Pancreas (tissue), 10 donors: Measurements from ENCODE around the gene IQCE. TPM values are rescaled to one million over a fixed set of nuclear protein-coding genes. Genes with fewer than 3 reads are reported as not detected.

Experiments used
- ATAC-seq, 4 donors: fragments of 200-7000 bp; cut with Tn5 transposase; one replicate each; pipeline versions ENCODE4 v1.8.0 to v1.9.1; 2020; ENCODE audit warnings: mild to moderate bottlenecking in 4 of 4, moderate library complexity in 4 of 4
- DNase-seq, 6 donors: peaks; one replicate each; pipeline ENCODE4 v3.0.0-alpha.2; 2020
- FAIRE-seq: peaks from 2 replicates; lab custom pipeline; 2012; peaks lifted over from hg19 to GRCh38; lab: Jason Lieb, UNC
- H3K27ac ChIP-seq, 4 donors: fragments of 200-600 bp; sonication (generic); 1 replicate in 3 of 4; 2 replicates in 1 of 4; pipeline versions ENCODE4 v1.5.0 to v1.8.0; 2020
- H3K27me3 ChIP-seq, 4 donors: fragments of 200-600 bp; one replicate each; pipeline ENCODE4 v1.8.0; 2021
- H3K36me3 ChIP-seq, 3 donors: fragments of 200-600 bp; sonication (generic) in 1 of 3; one replicate each; pipeline versions ENCODE4 v1.5.0 to v1.8.0; 2020 to 2021
- H3K4me1 ChIP-seq, 3 donors: fragments of 200-600 bp; one replicate each; pipeline ENCODE4 v1.8.0; 2021
- H3K4me3 ChIP-seq, 4 donors: fragments of 200-600 bp; sonication (generic) in 2 of 4; one replicate each; pipeline versions ENCODE4 v1.5.0 to v1.8.0; 2020 to 2021
- H3K9me3 ChIP-seq, 4 donors: fragments of 200-600 bp; one replicate each; pipeline ENCODE4 v1.8.0; 2021
- CTCF ChIP-seq, 4 donors: fragments of 200-600 bp; sonication (generic) in 3 of 4; IDR thresholded peaks; one replicate each; pipeline versions ENCODE4 v1.5.0 to v1.8.0; 2021; ENCODE audit warnings: antibody characterized with exemption in 4 of 4
- WGBS, 2 donors: extraction: QIAGEN DNeasy Blood & Tissue Kit; methylation state at CpG; one replicate each; pipeline ENCODE4 v1.1.7; 2013; 5-methylcytosine and 5-hydroxymethylcytosine counted together
- intact Hi-C, 3 donors: fragments of 100-400 bp; cut with DNase I; formaldehyde crosslinking; loops; one replicate each; pipeline versions ENCODE4 v1.11.1 to v1.14.2; 2022
- polyA plus RNA-seq, 2 donors: library from polyadenylated mRNA; stranded (reverse); fragments of 200-250 nt; gene quantifications; one replicate each; pipeline ENCODE4 v1.2.3, GENCODE V29; 2013
- total RNA-seq, 6 donors: library from RNA; stranded (reverse); fragmentation: NEBNext Ultra II Directional in 4 of 6; extraction: Animal tissue kit (Norgen Biotek cat#: 25700) in 4 of 6; gene quantifications; one replicate each; pipeline versions ENCODE4 v1.2.1 to v1.2.4, GENCODE V29; 2021 to 2023
- donor health status: healthy with polysubstance abuse.
- donor health status: DM: no; HTN: no; CAD: no; lungs with moderate emphysema.
- donor health status: DM: no; HTN: no; CAD: no.
- donor health status: control.
- donor health status: control.
- donor health status: Bipolar disorder and iron deficiency.
- donor health status: DM: yes; HTN: yes; CAD: no.
- donor health status: DM: no; HTN: no; CAD: no.
- donor health status: DM: no; HTN: no; CAD: no.
- donor health status: DM: yes; HTN: yes; CAD: no.

IQCE gene
- total and polyA plus RNA-seq, 8 donors: 8.8 to 14.1 (median 10.9) TPM

- Histone ChIP-seq H3K36me3 (no peaks in the 10 kb centered on the region), H3K4me3 (no peak overlapping the region), H3K27ac (no peak overlapping the region), H3K27me3 (no peaks in the 10 kb centered on the region), H3K4me1 (peaks cover 0 to 3% (median 0%) of the 10 kb centered on the region in 3 donors), H3K9me3 (no peaks in the 10 kb centered on the region)
- 90 to 97% methylated on average over 10 to 14 of the region's 14 CpGs for WGBS, 2 donors
- no peak for ATAC-seq
- FAIRE-seq: no peak
- TF ChIP-seq CTCF (IDR thresholded peaks at IDR 0.05): no peak
- intact Hi-C loops: no loop called here
- DNase-seq: no peak
These were observed 52.1 kb downstream of the IQCE start for GRCh38 chr7:2610898-2611297.

DNA sequence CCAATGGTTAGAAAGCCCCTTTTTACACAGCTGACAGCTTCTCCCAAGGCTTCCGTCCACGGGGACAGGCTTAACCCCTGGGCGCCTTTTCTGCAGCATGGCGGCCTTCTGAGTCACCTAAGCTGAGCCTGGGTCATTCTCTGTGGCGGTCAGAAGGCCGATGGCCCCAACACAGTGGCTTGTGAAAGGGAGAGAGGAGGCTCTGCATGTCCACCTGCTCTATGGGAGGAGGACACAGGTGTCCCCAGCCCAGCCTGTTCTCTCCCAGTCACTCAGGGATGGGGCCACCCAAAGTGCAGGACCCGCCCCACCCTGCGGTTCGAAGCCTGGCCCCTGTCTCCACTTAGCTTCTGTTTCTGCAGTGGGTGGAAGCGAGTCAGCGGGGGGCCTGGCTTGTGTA lies 52.6 kb downstream of the IQCE start:
- Histone ChIP-seq H3K9me3 (no peaks in the 10 kb centered on the region), H3K4me1 (peaks cover 0 to 3% (median 0%) of the 10 kb centered on the region in 3 donors), H3K4me3 (no peak overlapping the region), H3K27me3 (no peaks in the 10 kb centered on the region), H3K36me3 (no peaks in the 10 kb centered on the region), H3K27ac (no peak overlapping the region)
- no peak for TF ChIP-seq CTCF (IDR thresholded peaks at IDR 0.05)
- ATAC-seq (no peak), FAIRE-seq (no peak), DNase-seq (no peak)
- 90 to 95% methylated on average over 11 of the region's 11 CpGs for WGBS, 2 donors
- intact Hi-C loops: no loop called here

- ATAC-seq (no peak), DNase-seq (no peak), FAIRE-seq (no peak)
- no peaks in the 10 kb centered on the region for H3K36me3 ChIP-seq
- H3K4me3 ChIP-seq: no peak overlapping the region
- intact Hi-C loops: no loop called here
- TF ChIP-seq CTCF (IDR thresholded peaks at IDR 0.05): no peak
- no peak overlapping the region for H3K27ac ChIP-seq
- 94 to 99% methylated on average over 10 of the region's 10 CpGs for WGBS, 2 donors
- H3K4me1 ChIP-seq: peaks cover 0 to 3% (median 0%) of the 10 kb centered on the region in 3 donors
- H3K9me3 ChIP-seq: no peaks in the 10 kb centered on the region
- no peaks in the 10 kb centered on the region for H3K27me3 ChIP-seq
These were observed 53.1 kb downstream of the IQCE start for GRCh38 chr7:2611922-2612321.

- ATAC-seq (peak in 1 of 4 donors; percentile 14), DNase-seq (peak in 1 of 6 donors; percentile 59), FAIRE-seq (no peak)
- H3K27ac ChIP-seq: no peak overlapping the region
- no peaks in the 10 kb centered on the region for H3K27me3 ChIP-seq
- no peaks in the 10 kb centered on the region for H3K9me3 ChIP-seq
- intact Hi-C loops: no loop called here
- H3K36me3 ChIP-seq: no peaks in the 10 kb centered on the region
- no peak overlapping the region for H3K4me3 ChIP-seq
- no peak for TF ChIP-seq CTCF (IDR thresholded peaks at IDR 0.05)
- 74 to 83% methylated on average over 12 to 15 of the region's 15 CpGs for WGBS, 2 donors
- peaks cover 0 to 3% (median 0%) of the 10 kb centered on the region in 3 donors for H3K4me1 ChIP-seq
These were observed 53.8 kb downstream of the IQCE start for GRCh38 chr7:2612445-2613097.
